ENCODE data around the gene NRF1. TPM values are rescaled to one million over a fixed set of nuclear protein-coding genes. Genes with fewer than 3 reads are reported as not detected.

Gene NRF1
- polyA plus RNA-seq, 1 experiment, result 13.3 TPM

GRCh38 chr7:129746857-129747529 is 135.5 kb downstream of the NRF1 start:
- Histone ChIP-seq H3K36me3 (ENCODE audit: control insufficient read depth, insufficient read depth, low read length) (no peaks in the 10 kb centered on the region), H3K27me3 (ENCODE audit: control insufficient read depth, insufficient read depth, low read length) (no peaks in the 10 kb centered on the region), H3K4me3 (ENCODE audit: low read depth, low read length) (no peak overlapping the region)
- ChIA-PET CTCF (no interaction called here), POLR2A (no interaction called here)
- DNase-seq (ENCODE audit: low read depth), result no peak
- TF ChIP-seq CTCF (IDR thresholded peaks at IDR 0.05; ENCODE audit: insufficient read depth, low read depth, low read length), result no peak

- no peak overlapping the region for H3K4me3 ChIP-seq (ENCODE audit: low read depth, low read length)
- no peak for DNase-seq (ENCODE audit: low read depth)
- no peaks in the 10 kb centered on the region for H3K36me3 ChIP-seq (ENCODE audit: control insufficient read depth, insufficient read depth, low read length)
- no peak for TF ChIP-seq CTCF (IDR thresholded peaks at IDR 0.05; ENCODE audit: insufficient read depth, low read depth, low read length)
- no peaks in the 10 kb centered on the region for H3K27me3 ChIP-seq (ENCODE audit: control insufficient read depth, insufficient read depth, low read length)
- ChIA-PET CTCF (no interaction called here), POLR2A (no interaction called here)
These were observed 137.0 kb downstream of the NRF1 start for GRCh38 chr7:129748356-129749109.

- no peaks in the 10 kb centered on the region; the same call in 1 of the 2 replicates for H3K36me3 ChIP-seq (ENCODE audit: control insufficient read depth, insufficient read depth, low read length)
- CTCF ChIA-PET, result interaction anchor here (1.1 kb wide), 1 partner anchor 10 kb away, joined by 4 read pairs; no protein-coding TSS in a partner anchor
- POLR2A ChIA-PET, result no interaction called here
- no peaks in the 10 kb centered on the region for H3K27me3 ChIP-seq (ENCODE audit: control insufficient read depth, insufficient read depth, low read length)
- no peak for DNase-seq (ENCODE audit: low read depth)
- TF ChIP-seq CTCF (IDR thresholded peaks at IDR 0.05; ENCODE audit: insufficient read depth, low read depth, low read length), result no peak
- no peak overlapping the region for H3K4me3 ChIP-seq (ENCODE audit: low read depth, low read length)
These were observed 138.6 kb downstream of the NRF1 start for GRCh38 chr7:129750091-129750490.

GRCh38 chr7:129750501-129750900 is 139.0 kb downstream of the NRF1 start:
- no peak for TF ChIP-seq CTCF (IDR thresholded peaks at IDR 0.05; ENCODE audit: insufficient read depth, low read depth, low read length)
- no peaks in the 10 kb centered on the region for H3K27me3 ChIP-seq (ENCODE audit: control insufficient read depth, insufficient read depth, low read length)
- POLR2A ChIA-PET, result no interaction called here

GRCh38 chr7:129751916-129752315 is 140.4 kb downstream of the NRF1 start:
- ChIA-PET POLR2A (no interaction called here), CTCF (no interaction called here)
- Histone ChIP-seq H3K4me3 (ENCODE audit: low read depth, low read length) (no peak overlapping the region), H3K27me3 (ENCODE audit: control insufficient read depth, insufficient read depth, low read length) (no peaks in the 10 kb centered on the region), H3K36me3 (ENCODE audit: control insufficient read depth, insufficient read depth, low read length) (peaks cover 5% of the 10 kb centered on the region)
- TF ChIP-seq CTCF (IDR thresholded peaks at IDR 0.05; ENCODE audit: insufficient read depth, low read depth, low read length), result no peak
- DNase-seq (ENCODE audit: low read depth), result no peak

More at GRCh38 chr7:129750501-129750900, 139.0 kb downstream of the NRF1 start:
- CTCF ChIA-PET, result interaction anchor here (1.1 kb wide), 1 partner anchor 10 kb away, joined by 4 read pairs; no protein-coding TSS in a partner anchor
- Histone ChIP-seq H3K36me3 (ENCODE audit: control insufficient read depth, insufficient read depth, low read length) (peaks cover under 1% of the 10 kb centered on the region; the same call in 1 of the 2 replicates), H3K4me3 (ENCODE audit: low read depth, low read length) (no peak overlapping the region)
- no peak for DNase-seq (ENCODE audit: low read depth)
